ENCODE measurements around the gene SH2B3. TPM values are rescaled to one million over a fixed set of nuclear protein-coding genes. Genes with fewer than 3 reads are reported as not detected.

Gene SH2B3
- total RNA-seq = 23.0 and 38.2 TPM in 2 replicates

GRCh38 chr12:111405859-111406473 lies at the start of gene SH2B3:
Gene SH2B3 (plus strand): TSS chr12:111405923. CDS start chr12:111418146, 12,223 bp downstream.

DNA sequence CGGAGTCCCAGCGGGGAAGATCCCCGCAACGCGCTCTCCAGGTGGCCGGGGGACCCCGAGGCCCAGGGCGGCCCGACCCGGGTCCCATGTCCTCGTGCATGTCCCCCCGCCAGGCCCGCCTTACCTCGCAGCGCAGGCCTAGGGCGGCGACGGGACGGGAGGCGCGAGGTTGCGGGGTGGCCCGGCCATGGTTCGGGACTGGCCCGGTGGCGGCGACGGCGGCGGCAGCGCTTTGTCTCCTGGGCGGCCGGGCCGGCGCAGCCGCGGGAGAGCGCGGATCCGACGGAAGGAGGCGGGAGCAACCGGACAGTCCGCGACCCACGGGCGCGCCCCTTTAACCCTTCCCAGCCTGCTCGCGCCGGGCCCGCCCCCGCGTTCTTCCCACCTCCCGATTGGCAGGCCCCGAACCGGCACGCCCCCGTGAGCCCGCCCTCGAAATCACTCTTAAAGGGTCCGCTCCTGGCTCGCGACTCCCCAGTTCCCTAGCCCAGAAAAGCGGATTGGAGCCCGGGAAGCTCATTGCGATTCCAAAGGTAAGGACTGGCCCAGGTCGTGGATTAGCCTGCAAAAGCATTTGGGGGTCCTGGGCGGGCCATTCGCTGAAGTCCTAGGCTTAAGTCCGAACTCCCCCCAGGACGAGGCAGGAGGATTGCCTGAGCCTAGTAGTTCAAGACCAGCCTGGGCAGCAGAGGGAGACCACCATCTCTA lies 36.8 kb upstream of the SH2B3 start, which contains the start of gene PHETA1:
PHETA1 (minus strand) TSS at position 308 of the 708 bp plus-strand sequence. CDS start 5,668 bp downstream, outside the sequence.

Other genes with a start within 250 kb of the SH2B3 start
- gene PHETA1, start 36.8 kb upstream of the SH2B3 start, total RNA-seq = 6.1 and 7.0 TPM in 2 replicates
- gene ATXN2, start 193.4 kb downstream of the SH2B3 start, total RNA-seq = 26.3 and 27.1 TPM in 2 replicates

Measured in smooth muscle cell of the pulmonary artery (primary cell).